Embryonic facial prominence (tissue), 1 donor: ENCODE measurements around the gene EGFLAM.

Experiments
- DNase-seq: peaks from one replicate; pipeline ENCODE4 v3.0.0-alpha.2; 2016; ENCODE audit errors: extremely low spot score

EGFLAM gene

GRCh38 chr5:38258319-38259061, at the start of gene EGFLAM:
Gene EGFLAM, plus strand, starts transcription at chr5:38258559. Its CDS starts 196 bp downstream, at chr5:38258755.
- DNase-seq, result no peak

GRCh38 chr5:38208782-38209378, 49.5 kb upstream of the EGFLAM start:
- DNase-seq, result no peak

GRCh38 chr5:38210676-38211353, 47.5 kb upstream of the EGFLAM start:
- no peak for DNase-seq

GRCh38 chr5:38211354-38211710, 47.0 kb upstream of the EGFLAM start:
- no peak for DNase-seq

GRCh38 chr5:38212307-38212706, 46.1 kb upstream of the EGFLAM start:
- no peak for DNase-seq

- DNase-seq, result no peak
Observed at GRCh38 chr5:38226091-38226490, 32.3 kb upstream of the EGFLAM start.

GRCh38 chr5:38228914-38229313, 29.4 kb upstream of the EGFLAM start:
- no peak for DNase-seq

GRCh38 chr5:38234737-38235136, 23.6 kb upstream of the EGFLAM start:
- no peak for DNase-seq

- no peak for DNase-seq
Observed at GRCh38 chr5:38237681-38238080, 20.7 kb upstream of the EGFLAM start.

GRCh38 chr5:38240212-38240611, 18.1 kb upstream of the EGFLAM start:
- no peak for DNase-seq

- no peak for DNase-seq
Observed at GRCh38 chr5:38241655-38242054, 16.7 kb upstream of the EGFLAM start.

- no peak for DNase-seq
Observed at GRCh38 chr5:38245307-38245706, 13.1 kb upstream of the EGFLAM start.

GRCh38 chr5:38249301-38249700, 9.1 kb upstream of the EGFLAM start:
- no peak for DNase-seq

GRCh38 chr5:38249812-38250211, 8.5 kb upstream of the EGFLAM start:
- no peak for DNase-seq

GRCh38 chr5:38250763-38251448, 7.5 kb upstream of the EGFLAM start:
- no peak for DNase-seq

- DNase-seq, result no peak
Observed at GRCh38 chr5:38253759-38254158, 4.6 kb upstream of the EGFLAM start.

GRCh38 chr5:38257308-38258041, 884 bp upstream of the EGFLAM start:
- no peak for DNase-seq

GRCh38 chr5:38258042-38258318, 379 bp upstream of the EGFLAM start:
- DNase-seq, result no peak

GRCh38 chr5:38259062-38259808, 876 bp downstream of the EGFLAM start:
- DNase-seq, result no peak

GRCh38 chr5:38259809-38260160, 1.4 kb downstream of the EGFLAM start:
- DNase-seq, result no peak

- no peak for DNase-seq
Observed at GRCh38 chr5:38263983-38264382, 5.6 kb downstream of the EGFLAM start.
